T-helper 9 cell (primary cell): Measurements from ENCODE around the gene PRICKLE2.

Experiments used
- DNase-seq: peaks from one replicate; pipeline ENCODE4 v3.0.0-alpha.2; 2020

Gene PRICKLE2

GRCh38 chr3:64125561-64125960 is 99.7 kb downstream of the PRICKLE2 start:
- no peak for DNase-seq

- DNase-seq: no peak
Measured at GRCh38 chr3:64123931-64124330, 101.3 kb downstream of the PRICKLE2 start.

- no peak for DNase-seq
Measured at GRCh38 chr3:64122476-64122875, 102.8 kb downstream of the PRICKLE2 start.

GRCh38 chr3:64121750-64122311 is 103.4 kb downstream of the PRICKLE2 start:
- no peak for DNase-seq

- DNase-seq: no peak
Measured at GRCh38 chr3:64120876-64121275, 104.4 kb downstream of the PRICKLE2 start.

GRCh38 chr3:64117483-64117882 is 107.8 kb downstream of the PRICKLE2 start:
- no peak for DNase-seq

GRCh38 chr3:64114651-64115050 is 110.6 kb downstream of the PRICKLE2 start:
- no peak for DNase-seq

GRCh38 chr3:64111872-64112271 is 113.4 kb downstream of the PRICKLE2 start:
- no peak for DNase-seq

- DNase-seq: no peak
Measured at GRCh38 chr3:64111083-64111482, 114.2 kb downstream of the PRICKLE2 start.

- no peak for DNase-seq
Measured at GRCh38 chr3:64110071-64110470, 115.2 kb downstream of the PRICKLE2 start.

GRCh38 chr3:64109438-64109837 is 115.8 kb downstream of the PRICKLE2 start:
- no peak for DNase-seq

GRCh38 chr3:64108784-64109317 is 116.4 kb downstream of the PRICKLE2 start:
- DNase-seq: no peak

- no peak for DNase-seq
Measured at GRCh38 chr3:64108231-64108630, 117.0 kb downstream of the PRICKLE2 start.

GRCh38 chr3:64107190-64107589 is 118.1 kb downstream of the PRICKLE2 start:
- DNase-seq: no peak

GRCh38 chr3:64105816-64106215 is 119.5 kb downstream of the PRICKLE2 start:
- DNase-seq: no peak

- no peak for DNase-seq
Measured at GRCh38 chr3:64104691-64105111, 120.6 kb downstream of the PRICKLE2 start.

GRCh38 chr3:64104006-64104405 is 121.3 kb downstream of the PRICKLE2 start:
- no peak for DNase-seq

GRCh38 chr3:64103131-64103530 is 122.1 kb downstream of the PRICKLE2 start:
- no peak for DNase-seq

GRCh38 chr3:64102147-64102546 is 123.1 kb downstream of the PRICKLE2 start:
- no peak for DNase-seq

- DNase-seq: no peak
Measured at GRCh38 chr3:64099316-64099715, 126.0 kb downstream of the PRICKLE2 start.

GRCh38 chr3:64098670-64099069 is 126.6 kb downstream of the PRICKLE2 start:
- DNase-seq: no peak

- no peak for DNase-seq
Measured at GRCh38 chr3:64097920-64098319, 127.3 kb downstream of the PRICKLE2 start.

- no peak for DNase-seq
Measured at GRCh38 chr3:64095802-64096201, 129.5 kb downstream of the PRICKLE2 start.

- DNase-seq: no peak
Measured at GRCh38 chr3:64094713-64095079, 130.6 kb downstream of the PRICKLE2 start.
